HepG2 (cell line): ENCODE results near the gene RFFL. TPM values are rescaled to one million over a fixed set of nuclear protein-coding genes. Genes with fewer than 3 reads are reported as not detected.

Experiments used
- ARNT ChIP-seq: fragments of 450-650 bp; IDR thresholded peaks from 2 replicates; pipeline ENCODE4 v1.6.1; 2017
- ISX ChIP-seq: sonication (generic); formaldehyde crosslinking; conservative IDR thresholded peaks from 2 replicates; pipeline ENCODE4 v1.5.0; 2020; ENCODE audit warnings: missing genetic modification reagents
- NCOA1 ChIP-seq: sonication (generic); formaldehyde crosslinking; IDR thresholded peaks from 2 replicates; pipeline ENCODE4 v1.9.0; 2021; ENCODE audit warnings: missing genetic modification reagents
- NFIC ChIP-seq: IDR thresholded peaks from 2 replicates; pipeline ENCODE4 v1.6.1; 2012; ENCODE audit warnings: mild to moderate bottlenecking, low read length, inconsistent platforms
- SSRP1 ChIP-seq: IDR thresholded peaks from 2 replicates; pipeline ENCODE4 v1.6.1; 2016; ENCODE audit warnings: control low read depth
- ZFY ChIP-seq: sonication (generic); formaldehyde crosslinking; IDR thresholded peaks from 2 replicates; pipeline ENCODE4 v1.4.0; 2020; ENCODE audit warnings: missing genetic modification reagents
- ZNF234 ChIP-seq: sonication (generic); formaldehyde crosslinking; conservative IDR thresholded peaks from 2 replicates; pipeline ENCODE4 v1.5.1; 2020; ENCODE audit warnings: mild to moderate bottlenecking, missing genetic modification reagents
- ZNF264 ChIP-seq: sonication (generic); formaldehyde crosslinking; IDR thresholded peaks from 2 replicates; pipeline ENCODE4 v1.4.0; 2020; ENCODE audit warnings: missing genetic modification reagents
- ZNF430 ChIP-seq: sonication (generic); formaldehyde crosslinking; IDR thresholded peaks from 2 replicates; pipeline ENCODE4 v1.9.0; 2021; ENCODE audit warnings: mild to moderate bottlenecking, missing genetic modification reagents
- ZNF564 ChIP-seq: sonication (generic); formaldehyde crosslinking; IDR thresholded peaks from 2 replicates; pipeline ENCODE4 v1.8.1; 2023; ENCODE audit warnings: mild to moderate bottlenecking, missing genetic modification reagents
- ZNF607 ChIP-seq: sonication (generic); formaldehyde crosslinking; IDR thresholded peaks from 2 replicates; pipeline ENCODE4 v1.5.1; 2020; ENCODE audit warnings: missing genetic modification reagents, mild to moderate bottlenecking, borderline replicate concordance
- ZNF816 ChIP-seq: sonication (generic); formaldehyde crosslinking; IDR thresholded peaks from 2 replicates; pipeline ENCODE4 v1.8.0; 2022; ENCODE audit warnings: missing genetic modification reagents, mild to moderate bottlenecking, borderline replicate concordance
- ZSCAN12 ChIP-seq: sonication (generic); formaldehyde crosslinking; IDR thresholded peaks from 2 replicates; pipeline ENCODE4 v1.9.0; 2021; ENCODE audit warnings: mild to moderate bottlenecking, missing genetic modification reagents
- polyA plus RNA-seq, 8 experiments: library from polyadenylated mRNA; depleted of rRNA in 3 of 8; stranded (reverse) in 7 of 8; unstranded in 1 of 8; fragments of >200 nt; fragmentation: Illumina TruSeq in 4 of 8; extraction: Trizol in 4 of 8; gene quantifications; 2 replicates each; pipeline versions ENCODE4 v1.2.1 to v1.2.3, GENCODE V29; 2011 to 2016; ENCODE audit warnings: low read depth in 4 of 8, missing spikeins in 1 of 8, mixed read lengths in 1 of 8; ENCODE audit not compliant: insufficient read depth in 1 of 8
- total RNA-seq, 5 experiments: library from RNA; depleted of rRNA; stranded (reverse); fragments of >200 nt; fragmentation: Illumina TruSeq; extraction: Trizol; gene quantifications; 2 replicates each; pipeline ENCODE4 v1.2.3, GENCODE V29; 2016; ENCODE audit warnings: low read depth in 1 of 5
- TF ChIP-seq, protein P1 (sequence below): sonication (generic); formaldehyde crosslinking; IDR thresholded peaks from 2 replicates; pipeline ENCODE4 v1.4.0; 2020; ENCODE audit warnings: missing genetic modification reagents
- TF ChIP-seq, protein P2 (sequence below): sonication (generic); formaldehyde crosslinking; IDR thresholded peaks from 2 replicates; pipeline ENCODE4 v1.5.1; 2020; ENCODE audit warnings: mild to moderate bottlenecking, missing genetic modification reagents, borderline replicate concordance
- TF ChIP-seq, protein P3 (sequence below): sonication (generic); formaldehyde crosslinking; IDR thresholded peaks from 2 replicates; pipeline ENCODE4 v1.4.0; 2020; ENCODE audit warnings: missing genetic modification reagents
- TF ChIP-seq, protein P4 (sequence below): sonication (generic); formaldehyde crosslinking; IDR thresholded peaks from 2 replicates; pipeline ENCODE4 v1.4.0; 2020; ENCODE audit warnings: missing genetic modification reagents

The RFFL gene
- total and polyA plus RNA-seq, 2 of the 13 experiments (the other 11 are each of a cell fraction or from before 2014, with no cell fraction given), result 24.3 to 48.6 TPM

DNA sequence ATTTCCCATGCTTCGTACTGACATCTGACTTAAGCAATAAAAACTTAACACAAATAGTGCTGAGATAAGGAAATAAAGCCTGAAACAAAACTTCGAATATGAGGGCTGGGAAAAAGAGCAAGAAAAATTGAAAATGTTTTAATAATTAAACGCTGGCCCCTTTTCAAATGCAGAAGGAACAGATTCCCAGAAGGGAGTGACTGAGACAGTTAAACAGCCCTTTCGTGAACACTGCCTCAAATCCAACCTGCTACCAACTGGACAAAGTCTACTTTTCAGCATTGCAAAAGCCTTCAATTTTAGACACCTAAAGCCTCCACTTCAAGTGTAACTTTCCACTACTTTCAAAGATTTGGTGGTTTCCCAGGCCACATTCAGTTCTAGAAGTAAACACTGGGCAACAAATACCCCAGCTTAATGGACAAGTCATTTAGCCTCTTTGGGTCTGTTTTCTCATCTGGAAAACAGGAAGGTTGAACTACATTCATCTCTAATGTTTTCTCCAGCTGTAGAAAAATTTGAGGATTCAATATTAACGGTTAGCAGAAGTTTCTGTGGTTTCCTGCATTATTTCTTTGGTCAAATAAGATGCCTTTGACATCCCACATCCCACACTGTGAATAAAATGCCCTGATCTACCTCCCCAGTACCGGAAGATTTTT lies 11.8 kb downstream of the RFFL start (continued):
- TF ChIP-seq, protein P1, sequence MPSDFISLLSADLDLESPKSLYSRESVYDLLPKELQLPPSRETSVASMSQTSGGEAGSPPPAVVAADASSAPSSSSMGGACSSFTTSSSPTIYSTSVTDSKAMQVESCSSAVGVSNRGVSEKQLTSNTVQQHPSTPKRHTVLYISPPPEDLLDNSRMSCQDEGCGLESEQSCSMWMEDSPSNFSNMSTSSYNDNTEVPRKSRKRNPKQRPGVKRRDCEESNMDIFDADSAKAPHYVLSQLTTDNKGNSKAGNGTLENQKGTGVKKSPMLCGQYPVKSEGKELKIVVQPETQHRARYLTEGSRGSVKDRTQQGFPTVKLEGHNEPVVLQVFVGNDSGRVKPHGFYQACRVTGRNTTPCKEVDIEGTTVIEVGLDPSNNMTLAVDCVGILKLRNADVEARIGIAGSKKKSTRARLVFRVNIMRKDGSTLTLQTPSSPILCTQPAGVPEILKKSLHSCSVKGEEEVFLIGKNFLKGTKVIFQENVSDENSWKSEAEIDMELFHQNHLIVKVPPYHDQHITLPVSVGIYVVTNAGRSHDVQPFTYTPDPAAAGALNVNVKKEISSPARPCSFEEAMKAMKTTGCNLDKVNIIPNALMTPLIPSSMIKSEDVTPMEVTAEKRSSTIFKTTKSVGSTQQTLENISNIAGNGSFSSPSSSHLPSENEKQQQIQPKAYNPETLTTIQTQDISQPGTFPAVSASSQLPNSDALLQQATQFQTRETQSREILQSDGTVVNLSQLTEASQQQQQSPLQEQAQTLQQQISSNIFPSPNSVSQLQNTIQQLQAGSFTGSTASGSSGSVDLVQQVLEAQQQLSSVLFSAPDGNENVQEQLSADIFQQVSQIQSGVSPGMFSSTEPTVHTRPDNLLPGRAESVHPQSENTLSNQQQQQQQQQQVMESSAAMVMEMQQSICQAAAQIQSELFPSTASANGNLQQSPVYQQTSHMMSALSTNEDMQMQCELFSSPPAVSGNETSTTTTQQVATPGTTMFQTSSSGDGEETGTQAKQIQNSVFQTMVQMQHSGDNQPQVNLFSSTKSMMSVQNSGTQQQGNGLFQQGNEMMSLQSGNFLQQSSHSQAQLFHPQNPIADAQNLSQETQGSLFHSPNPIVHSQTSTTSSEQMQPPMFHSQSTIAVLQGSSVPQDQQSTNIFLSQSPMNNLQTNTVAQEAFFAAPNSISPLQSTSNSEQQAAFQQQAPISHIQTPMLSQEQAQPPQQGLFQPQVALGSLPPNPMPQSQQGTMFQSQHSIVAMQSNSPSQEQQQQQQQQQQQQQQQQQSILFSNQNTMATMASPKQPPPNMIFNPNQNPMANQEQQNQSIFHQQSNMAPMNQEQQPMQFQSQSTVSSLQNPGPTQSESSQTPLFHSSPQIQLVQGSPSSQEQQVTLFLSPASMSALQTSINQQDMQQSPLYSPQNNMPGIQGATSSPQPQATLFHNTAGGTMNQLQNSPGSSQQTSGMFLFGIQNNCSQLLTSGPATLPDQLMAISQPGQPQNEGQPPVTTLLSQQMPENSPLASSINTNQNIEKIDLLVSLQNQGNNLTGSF (CRISPR knock-in tag), result no peak
- TF ChIP-seq ZNF607 (CRISPR knock-in tag) (no peak), ARNT (no peak), NCOA1 (CRISPR knock-in tag) (no peak), ZNF264 (CRISPR knock-in tag) (0 out of 2 replicates have a peak, but pooled peaks have one; percentile 24), ZNF234 (no peak), ZSCAN12 (CRISPR knock-in tag) (no peak), ZNF816 (peak; percentile 62; the same call in 1 of the 2 replicates), ISX (no peak), ZFY (CRISPR knock-in tag) (0 out of 2 replicates have a peak, but pooled peaks have one; percentile 24), NFIC (peak; percentile 73; the same call in 1 of the 2 replicates), ZNF564 (no peak), ZNF430 (CRISPR knock-in tag) (peak; percentile 39; the same call in 1 of the 2 replicates), SSRP1 (CRISPR knock-in tag) (0 out of 2 replicates have a peak, but pooled peaks have one; percentile 5)
- TF ChIP-seq, protein P2, sequence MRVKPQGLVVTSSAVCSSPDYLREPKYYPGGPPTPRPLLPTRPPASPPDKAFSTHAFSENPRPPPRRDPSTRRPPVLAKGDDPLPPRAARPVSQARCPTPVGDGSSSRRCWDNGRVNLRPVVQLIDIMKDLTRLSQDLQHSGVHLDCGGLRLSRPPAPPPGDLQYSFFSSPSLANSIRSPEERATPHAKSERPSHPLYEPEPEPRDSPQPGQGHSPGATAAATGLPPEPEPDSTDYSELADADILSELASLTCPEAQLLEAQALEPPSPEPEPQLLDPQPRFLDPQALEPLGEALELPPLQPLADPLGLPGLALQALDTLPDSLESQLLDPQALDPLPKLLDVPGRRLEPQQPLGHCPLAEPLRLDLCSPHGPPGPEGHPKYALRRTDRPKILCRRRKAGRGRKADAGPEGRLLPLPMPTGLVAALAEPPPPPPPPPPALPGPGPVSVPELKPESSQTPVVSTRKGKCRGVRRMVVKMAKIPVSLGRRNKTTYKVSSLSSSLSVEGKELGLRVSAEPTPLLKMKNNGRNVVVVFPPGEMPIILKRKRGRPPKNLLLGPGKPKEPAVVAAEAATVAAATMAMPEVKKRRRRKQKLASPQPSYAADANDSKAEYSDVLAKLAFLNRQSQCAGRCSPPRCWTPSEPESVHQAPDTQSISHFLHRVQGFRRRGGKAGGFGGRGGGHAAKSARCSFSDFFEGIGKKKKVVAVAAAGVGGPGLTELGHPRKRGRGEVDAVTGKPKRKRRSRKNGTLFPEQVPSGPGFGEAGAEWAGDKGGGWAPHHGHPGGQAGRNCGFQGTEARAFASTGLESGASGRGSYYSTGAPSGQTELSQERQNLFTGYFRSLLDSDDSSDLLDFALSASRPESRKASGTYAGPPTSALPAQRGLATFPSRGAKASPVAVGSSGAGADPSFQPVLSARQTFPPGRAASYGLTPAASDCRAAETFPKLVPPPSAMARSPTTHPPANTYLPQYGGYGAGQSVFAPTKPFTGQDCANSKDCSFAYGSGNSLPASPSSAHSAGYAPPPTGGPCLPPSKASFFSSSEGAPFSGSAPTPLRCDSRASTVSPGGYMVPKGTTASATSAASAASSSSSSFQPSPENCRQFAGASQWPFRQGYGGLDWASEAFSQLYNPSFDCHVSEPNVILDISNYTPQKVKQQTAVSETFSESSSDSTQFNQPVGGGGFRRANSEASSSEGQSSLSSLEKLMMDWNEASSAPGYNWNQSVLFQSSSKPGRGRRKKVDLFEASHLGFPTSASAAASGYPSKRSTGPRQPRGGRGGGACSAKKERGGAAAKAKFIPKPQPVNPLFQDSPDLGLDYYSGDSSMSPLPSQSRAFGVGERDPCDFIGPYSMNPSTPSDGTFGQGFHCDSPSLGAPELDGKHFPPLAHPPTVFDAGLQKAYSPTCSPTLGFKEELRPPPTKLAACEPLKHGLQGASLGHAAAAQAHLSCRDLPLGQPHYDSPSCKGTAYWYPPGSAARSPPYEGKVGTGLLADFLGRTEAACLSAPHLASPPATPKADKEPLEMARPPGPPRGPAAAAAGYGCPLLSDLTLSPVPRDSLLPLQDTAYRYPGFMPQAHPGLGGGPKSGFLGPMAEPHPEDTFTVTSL (CRISPR knock-in tag), result 0 out of 2 replicates have a peak, but pooled peaks have one; percentile 26
- TF ChIP-seq, protein P3, sequence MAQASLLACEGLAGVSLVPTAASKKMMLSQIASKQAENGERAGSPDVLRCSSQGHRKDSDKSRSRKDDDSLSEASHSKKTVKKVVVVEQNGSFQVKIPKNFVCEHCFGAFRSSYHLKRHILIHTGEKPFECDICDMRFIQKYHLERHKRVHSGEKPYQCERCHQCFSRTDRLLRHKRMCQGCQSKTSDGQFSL, result no peak
- TF ChIP-seq, protein P4, sequence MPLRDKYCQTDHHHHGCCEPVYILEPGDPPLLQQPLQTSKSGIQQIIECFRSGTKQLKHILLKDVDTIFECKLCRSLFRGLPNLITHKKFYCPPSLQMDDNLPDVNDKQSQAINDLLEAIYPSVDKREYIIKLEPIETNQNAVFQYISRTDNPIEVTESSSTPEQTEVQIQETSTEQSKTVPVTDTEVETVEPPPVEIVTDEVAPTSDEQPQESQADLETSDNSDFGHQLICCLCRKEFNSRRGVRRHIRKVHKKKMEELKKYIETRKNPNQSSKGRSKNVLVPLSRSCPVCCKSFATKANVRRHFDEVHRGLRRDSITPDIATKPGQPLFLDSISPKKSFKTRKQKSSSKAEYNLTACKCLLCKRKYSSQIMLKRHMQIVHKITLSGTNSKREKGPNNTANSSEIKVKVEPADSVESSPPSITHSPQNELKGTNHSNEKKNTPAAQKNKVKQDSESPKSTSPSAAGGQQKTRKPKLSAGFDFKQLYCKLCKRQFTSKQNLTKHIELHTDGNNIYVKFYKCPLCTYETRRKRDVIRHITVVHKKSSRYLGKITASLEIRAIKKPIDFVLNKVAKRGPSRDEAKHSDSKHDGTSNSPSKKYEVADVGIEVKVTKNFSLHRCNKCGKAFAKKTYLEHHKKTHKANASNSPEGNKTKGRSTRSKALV (CRISPR knock-in tag), result no peak
